Transverse colon (tissue), 4 donors: ENCODE measurements around the gene FARSA.

Source experiments
- EP300 ChIP-seq: sonication (generic); formaldehyde crosslinking; IDR thresholded peaks from one replicate; pipeline ENCODE4 v1.6.1; 2017; ENCODE audit warnings: antibody characterized with exemption, low read depth
- POLR2A ChIP-seq: fragments of 450-650 bp; IDR thresholded peaks from one replicate; pipeline ENCODE4 v1.6.1; 2016; ENCODE audit warnings: antibody characterized with exemption, mild to moderate bottlenecking, moderate library complexity
- POLR2AphosphoS5 ChIP-seq, 3 donors: sonication (generic); formaldehyde crosslinking; IDR thresholded peaks; one replicate each; pipeline ENCODE4 v1.6.1; 2016; ENCODE audit warnings: antibody characterized with exemption in 3 of 3
- TF ChIP-seq, protein P1 (sequence below), 5 experiments: fragments of 200-600 bp in 3 of 5; fragments of 450-650 bp in 2 of 5; sonication (generic) in 3 of 5; IDR thresholded peaks; 1 replicate in 2 of 5; 2 replicates in 3 of 5; pipeline ENCODE4 v1.5.1; 2016 to 2017; ENCODE audit warnings: antibody characterized with exemption in 5 of 5, inconsistent platforms in 3 of 5, mild to moderate bottlenecking in 2 of 5, moderate library complexity in 1 of 5

GRCh38 chr19:12899891-12900518 lies 33.5 kb downstream of the FARSA start:
- TF ChIP-seq EP300 (no peak), POLR2AphosphoS5 (IDR thresholded peaks at IDR 0.05) (no peak), POLR2A (no peak)
- TF ChIP-seq, protein P1, sequence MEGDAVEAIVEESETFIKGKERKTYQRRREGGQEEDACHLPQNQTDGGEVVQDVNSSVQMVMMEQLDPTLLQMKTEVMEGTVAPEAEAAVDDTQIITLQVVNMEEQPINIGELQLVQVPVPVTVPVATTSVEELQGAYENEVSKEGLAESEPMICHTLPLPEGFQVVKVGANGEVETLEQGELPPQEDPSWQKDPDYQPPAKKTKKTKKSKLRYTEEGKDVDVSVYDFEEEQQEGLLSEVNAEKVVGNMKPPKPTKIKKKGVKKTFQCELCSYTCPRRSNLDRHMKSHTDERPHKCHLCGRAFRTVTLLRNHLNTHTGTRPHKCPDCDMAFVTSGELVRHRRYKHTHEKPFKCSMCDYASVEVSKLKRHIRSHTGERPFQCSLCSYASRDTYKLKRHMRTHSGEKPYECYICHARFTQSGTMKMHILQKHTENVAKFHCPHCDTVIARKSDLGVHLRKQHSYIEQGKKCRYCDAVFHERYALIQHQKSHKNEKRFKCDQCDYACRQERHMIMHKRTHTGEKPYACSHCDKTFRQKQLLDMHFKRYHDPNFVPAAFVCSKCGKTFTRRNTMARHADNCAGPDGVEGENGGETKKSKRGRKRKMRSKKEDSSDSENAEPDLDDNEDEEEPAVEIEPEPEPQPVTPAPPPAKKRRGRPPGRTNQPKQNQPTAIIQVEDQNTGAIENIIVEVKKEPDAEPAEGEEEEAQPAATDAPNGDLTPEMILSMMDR (IDR thresholded peaks at IDR 0.05) = no peak
